Fibroblast of villous mesenchyme (primary cell): ENCODE results near the gene RPL18A. TPM values are rescaled to one million over a fixed set of nuclear protein-coding genes. Genes with fewer than 3 reads are reported as not detected.
"Not testable (repeated sequence)": the region's sequence is repeated elsewhere in the genome, so short reads cannot be mapped to it uniquely, and the experiment has no call there.

ENCODE experiments used
- DNase-seq: peaks from one replicate; pipeline ENCODE4 v3.0.0-alpha.2; 2010; ENCODE audit warnings: low read depth
- H3K4me3 ChIP-seq: 2 replicates; pipeline ENCODE4 v1.5.1; 2011; ENCODE audit warnings: low read depth, mild to moderate bottlenecking, low read length
- CTCF ChIP-seq: IDR thresholded peaks from 2 replicates; pipeline ENCODE4 v1.5.1; 2012; ENCODE audit warnings: low read depth, mild to moderate bottlenecking, low read length; ENCODE audit not compliant: insufficient read depth
- total RNA-seq: library from RNA; depleted of rRNA; stranded (reverse); fragments of >200 nt; gene quantifications from 2 replicates; pipeline ENCODE4 v1.2.3, GENCODE V29; 2012

The RPL18A gene
- total RNA-seq, 1 donor: 686 TPM

DNA sequence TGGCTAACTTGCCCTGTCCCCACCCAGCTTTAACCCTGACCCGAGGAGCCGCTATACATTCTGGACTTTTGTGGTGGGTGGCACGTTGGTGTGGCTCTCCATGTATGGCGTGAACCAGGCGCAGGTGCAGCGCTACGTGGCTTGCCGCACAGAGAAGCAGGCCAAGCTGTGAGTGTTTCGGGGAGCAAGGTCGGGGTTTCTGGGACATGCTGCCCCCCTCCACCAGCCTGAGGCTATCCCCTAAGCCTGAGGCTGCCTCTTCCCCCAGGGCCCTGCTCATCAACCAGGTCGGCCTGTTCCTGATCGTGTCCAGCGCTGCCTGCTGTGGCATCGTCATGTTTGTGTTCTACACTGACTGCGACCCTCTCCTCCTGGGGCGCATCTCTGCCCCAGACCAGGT lies 18.0 kb downstream of the RPL18A start:
- no peak for DNase-seq
- TF ChIP-seq CTCF: no peak
- H3K4me3 ChIP-seq: no peak overlapping the region

DNA sequence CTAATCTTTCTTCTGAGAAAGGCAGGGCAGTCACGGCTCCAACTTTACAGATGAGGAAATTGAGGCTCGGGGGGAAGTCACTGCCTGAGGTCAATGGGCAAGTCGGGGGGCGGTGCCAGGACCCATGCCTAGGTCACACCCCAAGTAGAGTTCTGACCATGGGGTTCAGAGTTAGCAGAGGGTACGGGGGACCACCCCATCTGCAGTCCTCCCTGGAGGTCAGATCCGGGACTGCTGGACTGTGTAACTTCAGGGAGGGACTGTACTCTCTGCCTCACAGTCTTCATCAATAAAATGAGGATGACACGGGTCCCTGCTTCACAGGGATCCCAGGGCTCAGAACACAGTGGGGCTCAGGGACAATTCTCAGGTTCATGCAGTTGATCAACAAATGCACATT lies 19.8 kb downstream of the RPL18A start:
- TF ChIP-seq CTCF: no peak
- H3K4me3 ChIP-seq: no peak overlapping the region
- no peak for DNase-seq

GRCh38 chr19:17881701-17882100 lies 22.0 kb downstream of the RPL18A start:
- no peak for TF ChIP-seq CTCF
- H3K4me3 ChIP-seq: no peak overlapping the region
- no peak for DNase-seq

DNA sequence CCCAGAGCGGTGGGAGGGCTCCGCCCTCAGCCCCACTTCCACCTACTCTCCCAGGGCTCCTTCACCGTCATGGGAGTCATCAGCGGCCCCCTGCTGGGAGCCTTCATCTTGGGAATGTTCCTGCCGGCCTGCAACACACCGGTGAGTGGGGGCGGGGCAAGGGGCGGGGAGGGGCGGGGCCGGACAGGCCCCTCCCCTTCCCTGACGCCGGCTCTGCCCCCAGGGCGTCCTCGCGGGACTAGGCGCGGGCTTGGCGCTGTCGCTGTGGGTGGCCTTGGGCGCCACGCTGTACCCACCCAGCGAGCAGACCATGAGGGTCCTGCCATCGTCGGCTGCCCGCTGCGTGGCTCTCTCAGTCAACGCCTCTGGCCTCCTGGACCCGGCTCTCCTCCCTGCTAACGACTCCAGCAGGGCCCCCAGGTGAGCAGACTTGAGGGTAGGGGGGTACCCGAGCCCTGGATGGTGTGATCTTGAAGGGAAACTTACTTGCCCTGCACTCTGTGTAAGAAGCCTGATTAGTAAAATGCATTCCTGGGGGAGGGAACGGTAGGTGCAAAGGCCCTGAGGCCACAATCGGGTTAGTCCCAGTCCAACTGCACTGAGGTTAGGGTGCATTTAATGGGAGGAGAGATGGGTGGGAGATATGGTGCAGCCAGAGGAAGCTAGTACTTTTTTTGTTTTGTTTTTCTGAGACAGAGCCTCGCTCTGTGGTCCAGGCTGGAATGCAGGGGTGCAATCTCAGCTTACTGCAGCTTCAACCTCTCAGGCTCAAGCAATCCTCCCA lies 24.1 kb downstream of the RPL18A start:
- H3K4me3 ChIP-seq: no peak overlapping the region
- no peak for DNase-seq
- TF ChIP-seq CTCF: no peak

DNA sequence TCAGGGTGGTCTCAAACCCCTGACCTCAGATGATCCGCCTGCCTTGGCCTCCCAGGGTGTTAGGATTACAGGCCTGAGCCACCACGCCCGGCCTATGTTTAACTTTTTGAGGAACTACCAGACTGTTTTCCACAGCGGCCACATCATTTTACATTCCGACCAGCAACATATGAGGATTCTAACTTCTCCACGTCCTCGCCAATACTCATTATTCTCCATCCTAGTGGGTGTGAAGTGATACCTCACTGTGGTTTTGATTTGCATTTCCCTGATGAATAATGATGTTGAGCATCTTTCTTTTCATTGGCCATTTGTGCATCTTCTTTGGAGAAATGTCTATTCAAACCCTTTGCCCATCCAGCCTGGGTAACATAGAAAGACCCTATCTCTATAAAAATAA lies 26.8 kb downstream of the RPL18A start:
- no peak for TF ChIP-seq CTCF
- DNase-seq: no peak
- no peak overlapping the region for H3K4me3 ChIP-seq

DNA sequence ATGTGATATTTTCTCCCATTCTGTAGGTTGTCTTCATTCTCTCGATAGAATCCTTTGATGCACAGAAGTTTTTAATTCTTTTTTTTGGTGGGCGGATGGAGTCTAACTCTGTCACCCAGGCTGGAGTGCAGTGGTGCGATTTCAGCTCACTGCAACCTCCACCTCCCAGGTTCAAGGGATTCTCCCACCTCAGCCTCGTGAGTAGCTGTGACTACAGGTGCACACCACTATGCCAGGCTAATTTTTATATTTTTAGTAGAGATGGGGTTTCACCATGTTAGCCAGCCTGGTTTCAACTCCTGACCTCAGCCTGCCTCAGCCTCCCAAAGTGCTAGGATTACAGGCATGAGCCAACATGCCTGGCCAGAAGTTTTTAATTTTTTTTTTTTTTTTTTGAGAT lies 27.5 kb downstream of the RPL18A start:
- not testable (repeated sequence) for DNase-seq, H3K4me3 ChIP-seq

DNA sequence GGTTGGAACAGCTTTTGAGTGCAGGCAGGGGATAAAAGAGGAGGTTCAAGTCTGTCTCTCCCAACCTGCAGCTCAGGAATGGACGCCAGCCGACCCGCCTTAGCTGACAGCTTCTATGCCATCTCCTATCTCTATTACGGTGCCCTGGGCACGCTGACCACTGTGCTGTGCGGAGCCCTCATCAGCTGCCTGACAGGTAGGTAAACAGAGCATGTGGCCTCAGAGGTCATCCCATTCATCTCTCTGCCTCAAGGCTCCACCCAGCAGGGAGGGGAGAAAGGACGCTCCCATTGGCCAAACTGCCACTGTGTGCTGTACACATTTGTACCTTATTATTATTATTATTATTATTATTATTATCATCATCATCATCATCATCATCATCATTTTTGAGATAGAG lies 28.6 kb downstream of the RPL18A start:
- no peak for DNase-seq
- TF ChIP-seq CTCF: no peak
- H3K4me3 ChIP-seq: no peak overlapping the region
